Thyroid gland (tissue), 4 donors: ENCODE results near the gene ALAS1. TPM values are rescaled to one million over a fixed set of nuclear protein-coding genes. Genes with fewer than 3 reads are reported as not detected.

ENCODE experiments used
- DNase-seq, 2 donors: peaks; one replicate each; pipeline ENCODE4 v3.0.0-alpha.2; 2019
- H3K27ac ChIP-seq, 3 donors: fragments of 200-600 bp; sonication (generic); 1 replicate in 2 of 3; 2 replicates in 1 of 3; pipeline ENCODE4 v1.5.1; 2016 to 2019; ENCODE audit warnings: mild to moderate bottlenecking in 1 of 3, moderate library complexity in 1 of 3
- H3K27me3 ChIP-seq: fragments of 200-600 bp; sonication (generic); one replicate; pipeline ENCODE4 v1.5.1; 2019
- H3K36me3 ChIP-seq, 2 donors: fragments of 200-600 bp; sonication (generic); one replicate each; pipeline ENCODE4 v1.5.1; 2016 to 2019
- H3K4me1 ChIP-seq, 2 donors: fragments of 200-600 bp; sonication (generic); one replicate each; pipeline ENCODE4 v1.5.1; 2017 to 2019
- H3K4me3 ChIP-seq, 3 donors: fragments of 200-600 bp; sonication (generic); replicated peaks in 1 of 3; 1 replicate in 2 of 3; 2 replicates in 1 of 3; pipeline ENCODE4 v1.5.1; 2016; ENCODE audit warnings: mild to moderate bottlenecking in 1 of 3
- H3K9me3 ChIP-seq: fragments of 200-600 bp; sonication (generic); one replicate; pipeline ENCODE4 v1.5.1; 2017
- POLR2A ChIP-seq, 2 donors: fragments of 450-650 bp; IDR thresholded peaks; one replicate each; pipeline ENCODE4 v1.6.1; 2017; ENCODE audit warnings: antibody characterized with exemption in 2 of 2, mild to moderate bottlenecking in 2 of 2, moderate library complexity in 1 of 2
- WGBS, 2 donors: methylation state at CpG; one replicate each; pipeline ENCODE4 v1.1.5; 2017; 5-methylcytosine and 5-hydroxymethylcytosine counted together
- intact Hi-C: fragments of 100-400 bp; cut with DNase I; formaldehyde crosslinking; loops from one replicate; pipeline ENCODE4 v1.15.1; 2023
- total RNA-seq, 4 donors: library from RNA; depleted of rRNA; stranded (reverse); fragments of >200 nt; gene quantifications; one replicate each; pipeline ENCODE4 v1.2.3, GENCODE V29; 2016
- TF ChIP-seq, protein P1 (sequence below), 6 experiments: fragments of 200-600 bp in 3 of 6; fragments of 450-650 bp in 3 of 6; sonication (generic) in 3 of 6; IDR thresholded peaks; one replicate each; pipeline ENCODE4 v1.5.1; 2016 to 2019; ENCODE audit warnings: antibody characterized with exemption in 6 of 6, mild to moderate bottlenecking in 2 of 6, inconsistent platforms in 1 of 6, moderate library complexity in 1 of 6

The ALAS1 gene
- total RNA-seq, 4 donors from 2014 or later, result 27.7 to 51.9 (median 45.9) TPM

- peak; percentile 75 to 77 for DNase-seq
- Histone ChIP-seq H3K9me3 (no peaks in the 10 kb centered on the region), H3K4me1 (peaks cover 31 to 45% of the 10 kb centered on the region in 2 donors), H3K4me3 (no peak overlapping the region), H3K27ac (peak overlapping the region; percentile 44 to 81 (median 79)), H3K36me3 (peaks cover 4% of the 10 kb centered on the region in 2 donors), H3K27me3 (no peaks in the 10 kb centered on the region)
- 39 to 52% methylated on average over 3 of the region's 3 CpGs for WGBS, 2 donors
- no peak for TF ChIP-seq POLR2A (IDR thresholded peaks at IDR 0.05)
- TF ChIP-seq, protein P1, sequence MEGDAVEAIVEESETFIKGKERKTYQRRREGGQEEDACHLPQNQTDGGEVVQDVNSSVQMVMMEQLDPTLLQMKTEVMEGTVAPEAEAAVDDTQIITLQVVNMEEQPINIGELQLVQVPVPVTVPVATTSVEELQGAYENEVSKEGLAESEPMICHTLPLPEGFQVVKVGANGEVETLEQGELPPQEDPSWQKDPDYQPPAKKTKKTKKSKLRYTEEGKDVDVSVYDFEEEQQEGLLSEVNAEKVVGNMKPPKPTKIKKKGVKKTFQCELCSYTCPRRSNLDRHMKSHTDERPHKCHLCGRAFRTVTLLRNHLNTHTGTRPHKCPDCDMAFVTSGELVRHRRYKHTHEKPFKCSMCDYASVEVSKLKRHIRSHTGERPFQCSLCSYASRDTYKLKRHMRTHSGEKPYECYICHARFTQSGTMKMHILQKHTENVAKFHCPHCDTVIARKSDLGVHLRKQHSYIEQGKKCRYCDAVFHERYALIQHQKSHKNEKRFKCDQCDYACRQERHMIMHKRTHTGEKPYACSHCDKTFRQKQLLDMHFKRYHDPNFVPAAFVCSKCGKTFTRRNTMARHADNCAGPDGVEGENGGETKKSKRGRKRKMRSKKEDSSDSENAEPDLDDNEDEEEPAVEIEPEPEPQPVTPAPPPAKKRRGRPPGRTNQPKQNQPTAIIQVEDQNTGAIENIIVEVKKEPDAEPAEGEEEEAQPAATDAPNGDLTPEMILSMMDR (IDR thresholded peaks at IDR 0.05), result no peak
- intact Hi-C loops, result no loop called here
Observed at GRCh38 chr3:52196977-52197376, 983 bp upstream of the ALAS1 start.

DNA sequence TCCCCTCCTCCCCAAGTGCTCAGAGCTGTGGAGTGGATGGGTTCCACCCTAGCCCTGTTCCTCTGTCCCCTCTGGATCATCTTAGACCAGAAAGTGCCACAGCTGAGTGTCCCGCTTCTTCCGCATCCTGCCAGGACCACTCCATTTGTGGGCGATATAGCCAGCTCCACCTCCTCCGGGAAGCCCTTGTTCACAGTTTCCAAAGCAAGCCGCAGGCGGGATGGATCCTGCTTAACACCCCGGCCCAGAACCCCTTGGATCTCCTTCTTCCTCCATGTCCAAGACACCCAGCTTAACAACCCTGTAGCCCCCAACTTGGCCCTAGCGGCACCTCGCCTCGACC lies 490 bp upstream of the ALAS1 start:
- intact Hi-C loops, result no loop called here

DNA sequence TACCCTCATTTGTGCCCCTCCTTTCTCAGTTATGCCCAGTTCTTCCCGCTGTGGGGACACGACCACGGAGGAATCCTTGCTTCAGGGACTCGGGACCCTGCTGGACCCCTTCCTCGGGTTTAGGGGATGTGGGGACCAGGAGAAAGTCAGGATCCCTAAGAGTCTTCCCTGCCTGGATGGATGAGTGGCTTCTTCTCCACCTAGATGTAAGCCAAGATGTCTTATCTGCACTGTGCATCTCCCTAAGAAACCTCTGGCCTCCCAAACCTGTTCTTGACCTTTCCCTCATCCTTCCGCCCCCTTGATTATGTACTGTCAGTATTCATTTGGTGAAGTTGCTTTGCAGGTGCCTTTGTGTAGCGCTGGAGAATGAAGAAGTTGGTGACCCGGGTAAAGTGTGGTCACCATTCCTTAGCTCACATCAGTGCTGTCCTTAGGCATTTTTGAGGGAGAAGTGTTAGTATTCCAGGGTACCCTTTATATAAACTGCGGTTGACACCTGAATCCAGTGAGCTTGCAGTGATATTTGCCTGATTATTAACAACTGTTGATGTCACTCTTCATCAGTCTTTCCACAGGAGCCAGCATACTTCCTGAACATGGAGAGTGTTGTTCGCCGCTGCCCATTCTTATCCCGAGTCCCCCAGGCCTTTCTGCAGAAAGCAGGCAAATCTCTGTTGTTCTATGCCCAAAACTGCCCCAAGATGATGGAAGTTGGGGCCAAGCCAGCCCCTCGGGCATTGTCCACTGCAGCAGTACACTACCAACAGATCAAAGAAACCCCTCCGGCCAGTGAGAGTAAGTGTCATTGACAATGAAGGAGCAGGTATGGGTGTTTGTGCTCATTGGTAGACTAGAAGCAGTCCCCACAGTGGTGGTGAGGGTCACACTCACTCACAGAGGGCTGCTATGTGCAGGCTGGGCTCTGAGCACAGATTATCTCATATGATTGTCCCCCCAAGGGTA lies 966 bp downstream of the ALAS1 start:
- TF ChIP-seq, protein P1 (IDR thresholded peaks at IDR 0.05), result no peak
- TF ChIP-seq POLR2A (IDR thresholded peaks at IDR 0.05), result no peak
- Histone ChIP-seq H3K36me3 (peaks cover 10 to 23% of the 10 kb centered on the region in 2 donors), H3K4me1 (peaks cover 31 to 46% of the 10 kb centered on the region in 2 donors), H3K27me3 (no peaks in the 10 kb centered on the region), H3K27ac (peak overlapping the region; percentile 54 to 81 (median 79)), H3K4me3 (peak overlapping the region; percentile 63 to 95 (median 72)), H3K9me3 (no peaks in the 10 kb centered on the region)
- DNase-seq, result no peak
- intact Hi-C loops, result no loop called here
- WGBS, 2 donors, result 38 to 40% methylated on average over 14 of the region's 14 CpGs

More for the DNA sequence above, 490 bp upstream of the ALAS1 start:
- WGBS, 2 donors, result 60 to 67% methylated on average over 10 of the region's 10 CpGs
- no peak for DNase-seq
- Histone ChIP-seq H3K9me3 (no peaks in the 10 kb centered on the region), H3K27ac (peak overlapping the region; percentile 44 to 81 (median 79)), H3K27me3 (no peaks in the 10 kb centered on the region), H3K4me1 (peaks cover 31 to 45% of the 10 kb centered on the region in 2 donors), H3K36me3 (peaks cover 6 to 8% of the 10 kb centered on the region in 2 donors), H3K4me3 (peak overlapping the region in 1 of 3 donors; percentile 95)
- TF ChIP-seq, protein P1 (IDR thresholded peaks at IDR 0.05), result no peak
- TF ChIP-seq POLR2A (IDR thresholded peaks at IDR 0.05), result no peak

GRCh38 chr3:52200981-52201679 lies 3.2 kb downstream of the ALAS1 start:
- H3K27me3 ChIP-seq, result no peaks in the 10 kb centered on the region
- no peak for TF ChIP-seq POLR2A (IDR thresholded peaks at IDR 0.05)
- TF ChIP-seq, protein P1 (IDR thresholded peaks at IDR 0.05), result no peak
- H3K9me3 ChIP-seq, result no peaks in the 10 kb centered on the region
- intact Hi-C loops, result no loop called here
- DNase-seq, result no peak
- 91% methylated on average over 5 of the region's 5 CpGs for WGBS, 2 donors
- H3K27ac ChIP-seq, result peak overlapping the region in 1 of 3 donors; percentile 30
- H3K36me3 ChIP-seq, result peaks cover 29 to 44% of the 10 kb centered on the region in 2 donors
- no peak overlapping the region for H3K4me3 ChIP-seq
- H3K4me1 ChIP-seq, result peaks cover 25 to 40% of the 10 kb centered on the region in 2 donors
